NT2/D1 (cell line): ENCODE measurements around the gene MDM4.
"Not testable (repeated sequence)": the region's sequence is repeated elsewhere in the genome, so short reads cannot be mapped to it uniquely, and the experiment has no call there.

Source experiments
- DNase-seq: peaks from one replicate; pipeline ENCODE4 v3.0.0-alpha.2; 2011; ENCODE audit warnings: low read depth, low spot score
- H3K27me3 ChIP-seq: 2 replicates; pipeline ENCODE4 v1.6.0; 2011; ENCODE audit warnings: mild to moderate bottlenecking; ENCODE audit not compliant: insufficient read length, insufficient read depth
- H3K36me3 ChIP-seq: 2 replicates; pipeline ENCODE4 v1.6.1; 2011; ENCODE audit warnings: mild to moderate bottlenecking, low read length, mixed read lengths; ENCODE audit not compliant: insufficient read depth, insufficient read length
- H3K4me1 ChIP-seq: 2 replicates; pipeline ENCODE4 v1.5.1; 2011; ENCODE audit not compliant: insufficient read depth, insufficient read length
- H3K4me3 ChIP-seq: 2 replicates; pipeline ENCODE4 v1.5.1; 2011; ENCODE audit warnings: low read depth; ENCODE audit not compliant: insufficient read length
- H3K9ac ChIP-seq: 2 replicates; pipeline ENCODE4 v1.6.0; 2011; ENCODE audit warnings: low read depth; ENCODE audit not compliant: insufficient read length
- H3K9me3 ChIP-seq: 2 replicates; pipeline ENCODE4 v1.5.1; 2011; ENCODE audit warnings: mild to moderate bottlenecking, low read length; ENCODE audit not compliant: insufficient read depth
- SUZ12 ChIP-seq: IDR thresholded peaks from 2 replicates; pipeline ENCODE4 v1.6.1; 2011; ENCODE audit not compliant: insufficient read length, insufficient read depth; ENCODE audit errors: extremely low read depth
- YY1 ChIP-seq: IDR thresholded peaks from 2 replicates; pipeline ENCODE4 v1.6.1; 2011; ENCODE audit not compliant: insufficient read length, insufficient read depth
- ZNF274 ChIP-seq: IDR thresholded peaks from 2 replicates; pipeline ENCODE4 v1.6.1; 2011; ENCODE audit warnings: mild to moderate bottlenecking, low read depth, low read length

The MDM4 gene

GRCh38 chr1:204509186-204509635, 7.0 kb upstream of the MDM4 start:
- no peak overlapping the region for H3K4me3 ChIP-seq

GRCh38 chr1:204511366-204511765, 4.8 kb upstream of the MDM4 start:
- Histone ChIP-seq H3K9ac (no peak overlapping the region), H3K36me3 (no peaks in the 10 kb centered on the region), H3K9me3 (no peaks in the 10 kb centered on the region), H3K4me3 (no peak overlapping the region), H3K27me3 (no peaks in the 10 kb centered on the region), H3K4me1 (no peaks in the 10 kb centered on the region)
- no peak for DNase-seq
- TF ChIP-seq YY1 (no peak), SUZ12 (no peak)

More at GRCh38 chr1:204509186-204509635, 7.0 kb upstream of the MDM4 start:
- Histone ChIP-seq H3K4me1 (no peaks in the 10 kb centered on the region), H3K27me3 (no peaks in the 10 kb centered on the region), H3K9me3 (no peaks in the 10 kb centered on the region), H3K9ac (peak overlapping the region; percentile 4), H3K36me3 (no peaks in the 10 kb centered on the region)
- TF ChIP-seq SUZ12 (no peak), ZNF274 (no peak), YY1 (no peak)
- no peak for DNase-seq

GRCh38 chr1:204513117-204513716, 3.0 kb upstream of the MDM4 start:
- H3K4me1 ChIP-seq: peaks cover 3% of the 10 kb centered on the region
- H3K4me3 ChIP-seq: no peak overlapping the region
- TF ChIP-seq ZNF274 (no peak), YY1 (no peak), SUZ12 (no peak)
- DNase-seq: no peak
- peaks cover 10% of the 10 kb centered on the region for H3K36me3 ChIP-seq
- H3K27me3 ChIP-seq: no peaks in the 10 kb centered on the region
- H3K9ac ChIP-seq: no peak overlapping the region
- H3K9me3 ChIP-seq: no peaks in the 10 kb centered on the region

- H3K4me3 ChIP-seq: no peak overlapping the region
- TF ChIP-seq ZNF274 (no peak), SUZ12 (no peak), YY1 (no peak)
- H3K36me3 ChIP-seq: peaks cover 25% of the 10 kb centered on the region
- no peaks in the 10 kb centered on the region for H3K27me3 ChIP-seq
- no peak for DNase-seq
- H3K4me1 ChIP-seq: peaks cover 3% of the 10 kb centered on the region
- H3K9me3 ChIP-seq: no peaks in the 10 kb centered on the region
- H3K9ac ChIP-seq: no peak overlapping the region
Observed at GRCh38 chr1:204514828-204515227, 1.4 kb upstream of the MDM4 start.

- peak overlapping the region; percentile 85 for H3K4me3 ChIP-seq
- H3K9me3 ChIP-seq, DNase-seq, H3K4me1 ChIP-seq, H3K27me3 ChIP-seq: not testable (repeated sequence)
- H3K36me3 ChIP-seq: peaks cover 38% of the 10 kb centered on the region
- H3K9ac ChIP-seq: peak overlapping the region; percentile 90
Observed at GRCh38 chr1:204517382-204517781, 1.2 kb downstream of the MDM4 start.

- Histone ChIP-seq H3K9me3 (peaks cover 16% of the 10 kb centered on the region), H3K4me1 (peaks cover 3% of the 10 kb centered on the region), H3K4me3 (no peak overlapping the region), H3K9ac (no peak overlapping the region), H3K27me3 (no peaks in the 10 kb centered on the region), H3K36me3 (peaks cover 61% of the 10 kb centered on the region)
- TF ChIP-seq YY1 (no peak), SUZ12 (no peak), ZNF274 (no peak)
- no peak for DNase-seq
Observed at GRCh38 chr1:204520834-204521709, 4.9 kb downstream of the MDM4 start.

- not testable (repeated sequence) for H3K27me3 ChIP-seq, H3K9ac ChIP-seq, H3K4me3 ChIP-seq, DNase-seq, H3K4me1 ChIP-seq
- H3K36me3 ChIP-seq: peaks cover 70% of the 10 kb centered on the region
- H3K9me3 ChIP-seq: peaks cover 16% of the 10 kb centered on the region
Observed at GRCh38 chr1:204521941-204522521, 5.8 kb downstream of the MDM4 start.
